ENCODE results near the gene SLA2. TPM values are rescaled to one million over a fixed set of nuclear protein-coding genes. Genes with fewer than 3 reads are reported as not detected.
A peak's percentile ranks its signal among the peaks of the same experiment; 100 is the strongest.
"Not testable (repeated sequence)": the region's sequence is repeated elsewhere in the genome, so short reads cannot be mapped to it uniquely, and the experiment has no call there.

The SLA2 gene
- polyA plus RNA-seq, 1 donor, result 0.13 TPM

GRCh38 chr20:36573798-36574365, 72.1 kb downstream of the SLA2 start:
- DNase-seq, result peak; percentile 45

GRCh38 chr20:36573103-36573797, 72.7 kb downstream of the SLA2 start, which contains the start of gene TGIF2:
Gene TGIF2, plus strand, starts transcription at chr20:36573597. Its CDS starts 5,178 bp downstream, at chr20:36578775.
- peak; percentile 89 for DNase-seq

GRCh38 chr20:36572701-36573102, 73.3 kb downstream of the SLA2 start:
- DNase-seq, result no peak

- DNase-seq, result no peak
These were observed 74.2 kb downstream of the SLA2 start for GRCh38 chr20:36571564-36572504.

GRCh38 chr20:36569847-36570429, 76.1 kb downstream of the SLA2 start:
- DNase-seq, result no peak

GRCh38 chr20:36565520-36565919, 80.5 kb downstream of the SLA2 start:
- no peak for DNase-seq

GRCh38 chr20:36564726-36565121, 81.3 kb downstream of the SLA2 start:
- not testable (repeated sequence) for DNase-seq

GRCh38 chr20:36564078-36564725, 81.8 kb downstream of the SLA2 start:
- DNase-seq, result not testable (repeated sequence)

- no peak for DNase-seq
These were observed 82.6 kb downstream of the SLA2 start for GRCh38 chr20:36563374-36563773.

- DNase-seq, result no peak
These were observed 83.3 kb downstream of the SLA2 start for GRCh38 chr20:36562724-36563123.

Other genes with a start within 250 kb of the SLA2 start
- gene MYL9, start 104.7 kb downstream of the SLA2 start, polyA plus RNA-seq (ENCODE audit: insufficient read length), result 551 TPM
- gene TGIF2, start 72.6 kb downstream of the SLA2 start, polyA plus RNA-seq (ENCODE audit: insufficient read length), result 24.1 TPM
- 41.2 TPM for gene RAB5IF, start 40.4 kb downstream of the SLA2 start, polyA plus RNA-seq (ENCODE audit: insufficient read length)
- 15.8 TPM for gene NDRG3, start 99.9 kb upstream of the SLA2 start, polyA plus RNA-seq (ENCODE audit: insufficient read length)
- 7.2 TPM for gene DSN1, start 127.6 kb upstream of the SLA2 start, polyA plus RNA-seq (ENCODE audit: insufficient read length)
- 1.0 TPM for gene TLDC2, start 229.9 kb upstream of the SLA2 start, polyA plus RNA-seq (ENCODE audit: insufficient read length)

Measured in hindlimb muscle (tissue), 1 donor.